DOHH2 (cell line): ENCODE measurements around the gene LIF.

ENCODE experiments used
- H3F3A ChIP-seq: fragments of 200-600 bp; sonication (generic), shearing (Covaris generic); 2 replicates; pipeline ENCODE4 v1.6.0; 2016; ENCODE audit warnings: antibody characterized with exemption, mild to moderate bottlenecking; ENCODE audit not compliant: control insufficient read depth, insufficient read depth
- H3K27ac ChIP-seq: fragments of 200-600 bp; sonication (generic); 2 replicates; pipeline ENCODE4 v1.5.1; 2014; ENCODE audit warnings: low read depth, mild to moderate bottlenecking, low read length, moderate library complexity
- H3K27me3 ChIP-seq: fragments of 200-600 bp; sonication (generic); 2 replicates; pipeline ENCODE4 v1.6.1; 2014; ENCODE audit warnings: mild to moderate bottlenecking, low read length, mixed read lengths; ENCODE audit not compliant: control insufficient read depth
- H3K36me3 ChIP-seq: fragments of 200-600 bp; sonication (generic); 2 replicates; pipeline ENCODE4 v1.6.1; 2014; ENCODE audit warnings: mild to moderate bottlenecking, low read length, moderate library complexity, mixed read lengths; ENCODE audit not compliant: control insufficient read depth
- H3K4me1 ChIP-seq: fragments of 200-600 bp; sonication (generic); 2 replicates; pipeline ENCODE4 v1.6.1; 2014; ENCODE audit warnings: mild to moderate bottlenecking, low read length, mixed read lengths; ENCODE audit not compliant: control insufficient read depth
- H3K4me2 ChIP-seq: fragments of 200-600 bp; sonication (generic); 2 replicates; pipeline ENCODE4 v1.6.0; 2014; ENCODE audit warnings: mild to moderate bottlenecking, low read length, moderate library complexity
- H3K4me3 ChIP-seq: fragments of 200-600 bp; sonication (generic); 2 replicates; pipeline ENCODE4 v1.5.1; 2014; ENCODE audit warnings: mild to moderate bottlenecking, low read length, mixed read lengths
- H3K79me2 ChIP-seq: fragments of 200-600 bp; sonication (generic); 2 replicates; pipeline ENCODE4 v1.6.1; 2014; ENCODE audit warnings: mild to moderate bottlenecking, low read length, mixed read lengths; ENCODE audit not compliant: control insufficient read depth
- H3K9me2 ChIP-seq: fragments of 200-600 bp; sonication (generic); replicated peaks from 2 replicates; pipeline ENCODE4 v1.6.1; 2014; ENCODE audit warnings: mild to moderate bottlenecking, low read length, mixed read lengths; ENCODE audit not compliant: control insufficient read depth
- H3K9me3 ChIP-seq: fragments of 200-600 bp; sonication (generic); 2 replicates; pipeline ENCODE4 v1.6.1; 2014; ENCODE audit warnings: antibody characterized with exemption, low read length, mixed read lengths; ENCODE audit not compliant: control insufficient read depth, insufficient read depth
- H4K20me1 ChIP-seq: fragments of 200-600 bp; sonication (generic); 2 replicates; pipeline ENCODE4 v1.6.0; 2014; ENCODE audit warnings: low read depth, mild to moderate bottlenecking, antibody characterized with exemption, low read length, moderate library complexity; ENCODE audit not compliant: control insufficient read depth, insufficient read depth
- EZH2phosphoT487 ChIP-seq: fragments of 200-600 bp; sonication (generic); IDR thresholded peaks from 2 replicates; pipeline ENCODE4 v1.6.1; 2017; ENCODE audit warnings: borderline replicate concordance, mild to moderate bottlenecking, antibody characterized with exemption, low read length, moderate library complexity, mixed read lengths
- TF ChIP-seq, protein P1 (sequence below): fragments of 200-600 bp; sonication (generic); IDR thresholded peaks from one replicate; pipeline ENCODE4 v1.5.1; 2014; ENCODE audit warnings: antibody characterized with exemption, mild to moderate bottlenecking, low read depth, low read length; ENCODE audit not compliant: poor library complexity, severe bottlenecking

Gene LIF

DNA sequence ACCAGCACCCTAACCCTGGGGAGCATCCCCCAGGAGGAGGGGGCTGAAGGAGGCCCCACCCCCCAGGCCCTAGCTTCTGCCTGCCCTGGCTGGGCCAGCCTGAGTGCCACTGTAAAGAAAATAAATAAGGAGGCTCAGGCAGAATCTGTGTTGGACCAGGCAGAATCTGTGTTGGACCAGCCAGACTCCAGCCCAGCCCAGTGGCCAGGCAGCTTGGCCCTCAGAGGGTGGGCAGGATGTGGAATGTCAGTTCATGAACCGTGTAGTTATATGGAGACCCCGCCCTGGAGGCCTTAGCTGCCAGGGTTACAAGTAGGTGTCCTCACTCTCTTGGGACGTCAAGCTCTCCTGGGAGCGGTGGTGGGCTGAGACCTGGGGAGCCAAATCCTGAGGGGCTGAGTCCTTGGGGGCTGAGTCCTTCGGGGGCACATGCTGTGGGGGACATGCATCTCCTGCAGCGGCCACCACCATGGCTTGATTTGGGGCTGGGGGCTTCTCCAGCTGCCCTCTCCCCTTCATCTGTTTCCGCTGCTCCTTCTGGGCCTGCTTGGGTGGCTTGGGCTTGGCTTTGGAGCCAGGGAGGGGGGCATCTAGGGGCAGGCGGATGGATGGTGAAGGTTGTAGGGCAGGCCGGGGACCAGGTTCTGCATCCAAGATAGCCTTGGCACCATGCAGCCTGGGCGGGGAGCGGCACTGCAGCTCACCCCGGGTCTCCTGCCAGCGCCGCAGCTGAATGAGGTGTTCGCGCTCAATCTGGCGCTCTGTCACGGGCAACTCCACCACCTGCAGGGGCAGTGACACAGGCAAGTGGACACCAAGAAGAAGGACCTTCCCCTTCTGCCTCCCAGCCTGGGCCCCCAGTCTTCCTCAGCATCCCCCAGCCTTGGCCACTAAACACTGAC is 45.8 kb upstream of the LIF start:
- Histone ChIP-seq H3K27ac (no peak overlapping the region), H3K79me2 (no peaks in the 10 kb centered on the region), H3F3A (peaks cover 8% of the 10 kb centered on the region; the same call in 1 of the 2 replicates), H3K4me1 (peaks cover 34% of the 10 kb centered on the region), H3K4me2 (no peak overlapping the region), H3K27me3 (no peaks in the 10 kb centered on the region), H3K9me3 (no peaks in the 10 kb centered on the region), H3K4me3 (no peak overlapping the region), H4K20me1 (no peaks in the 10 kb centered on the region), H3K9me2 (no peaks in the 10 kb centered on the region), H3K36me3 (no peaks in the 10 kb centered on the region)
- TF ChIP-seq EZH2phosphoT487, result no peak
- TF ChIP-seq, protein P1, sequence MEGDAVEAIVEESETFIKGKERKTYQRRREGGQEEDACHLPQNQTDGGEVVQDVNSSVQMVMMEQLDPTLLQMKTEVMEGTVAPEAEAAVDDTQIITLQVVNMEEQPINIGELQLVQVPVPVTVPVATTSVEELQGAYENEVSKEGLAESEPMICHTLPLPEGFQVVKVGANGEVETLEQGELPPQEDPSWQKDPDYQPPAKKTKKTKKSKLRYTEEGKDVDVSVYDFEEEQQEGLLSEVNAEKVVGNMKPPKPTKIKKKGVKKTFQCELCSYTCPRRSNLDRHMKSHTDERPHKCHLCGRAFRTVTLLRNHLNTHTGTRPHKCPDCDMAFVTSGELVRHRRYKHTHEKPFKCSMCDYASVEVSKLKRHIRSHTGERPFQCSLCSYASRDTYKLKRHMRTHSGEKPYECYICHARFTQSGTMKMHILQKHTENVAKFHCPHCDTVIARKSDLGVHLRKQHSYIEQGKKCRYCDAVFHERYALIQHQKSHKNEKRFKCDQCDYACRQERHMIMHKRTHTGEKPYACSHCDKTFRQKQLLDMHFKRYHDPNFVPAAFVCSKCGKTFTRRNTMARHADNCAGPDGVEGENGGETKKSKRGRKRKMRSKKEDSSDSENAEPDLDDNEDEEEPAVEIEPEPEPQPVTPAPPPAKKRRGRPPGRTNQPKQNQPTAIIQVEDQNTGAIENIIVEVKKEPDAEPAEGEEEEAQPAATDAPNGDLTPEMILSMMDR, result no peak

DNA sequence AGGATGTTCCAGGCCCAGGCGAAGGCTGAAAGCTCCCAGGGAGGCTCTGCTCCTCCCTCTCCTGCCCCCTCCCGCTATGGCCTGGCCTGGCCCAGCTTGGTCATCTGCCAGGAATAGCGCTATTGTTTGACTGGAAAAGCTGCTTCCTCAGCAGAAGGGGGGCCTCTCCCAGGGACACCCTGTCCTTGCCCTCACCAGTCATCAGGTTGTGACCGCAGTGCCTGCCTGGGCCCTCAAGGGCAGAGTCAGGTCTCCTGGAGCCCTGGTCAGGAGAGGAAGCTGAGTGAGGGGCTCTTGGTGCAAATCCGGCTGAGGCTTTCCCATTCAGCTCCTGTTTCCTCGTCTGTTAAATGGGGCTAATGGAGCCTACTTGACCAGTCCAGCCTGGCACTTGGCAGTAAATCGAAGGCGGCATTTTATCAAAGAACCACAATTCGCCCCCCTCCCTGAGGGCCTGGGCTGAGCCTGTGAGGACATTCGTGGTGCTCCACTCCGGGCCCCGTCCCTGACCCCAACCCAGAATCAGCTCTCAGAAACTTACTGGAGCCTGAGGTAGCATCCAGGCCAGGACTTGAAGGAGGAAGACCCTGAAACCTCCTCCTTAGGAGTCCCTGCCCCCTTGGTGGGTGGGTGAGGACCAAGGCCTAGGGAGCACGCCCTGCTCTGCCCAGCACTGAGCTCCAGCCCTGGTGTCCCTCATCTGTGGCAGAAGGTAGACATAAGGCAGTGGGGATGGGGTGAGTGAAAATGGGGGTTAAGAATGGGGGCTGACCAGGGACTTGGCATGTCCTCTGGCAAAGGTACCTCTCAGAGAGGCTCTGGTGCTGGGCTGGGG is 44.7 kb upstream of the LIF start:
- Histone ChIP-seq H3K9me2 (no peaks in the 10 kb centered on the region), H3K9me3 (no peaks in the 10 kb centered on the region), H3K4me3 (no peak overlapping the region), H3K27me3 (no peaks in the 10 kb centered on the region), H3K27ac (no peak overlapping the region), H3K4me2 (no peak overlapping the region), H3F3A (peaks cover 8% of the 10 kb centered on the region; the same call in 1 of the 2 replicates), H3K4me1 (peaks cover 34% of the 10 kb centered on the region), H3K36me3 (no peaks in the 10 kb centered on the region), H4K20me1 (peaks cover 3% of the 10 kb centered on the region; the same call in 1 of the 2 replicates), H3K79me2 (no peaks in the 10 kb centered on the region)
- TF ChIP-seq, protein P1, result no peak
- no peak for TF ChIP-seq EZH2phosphoT487

DNA sequence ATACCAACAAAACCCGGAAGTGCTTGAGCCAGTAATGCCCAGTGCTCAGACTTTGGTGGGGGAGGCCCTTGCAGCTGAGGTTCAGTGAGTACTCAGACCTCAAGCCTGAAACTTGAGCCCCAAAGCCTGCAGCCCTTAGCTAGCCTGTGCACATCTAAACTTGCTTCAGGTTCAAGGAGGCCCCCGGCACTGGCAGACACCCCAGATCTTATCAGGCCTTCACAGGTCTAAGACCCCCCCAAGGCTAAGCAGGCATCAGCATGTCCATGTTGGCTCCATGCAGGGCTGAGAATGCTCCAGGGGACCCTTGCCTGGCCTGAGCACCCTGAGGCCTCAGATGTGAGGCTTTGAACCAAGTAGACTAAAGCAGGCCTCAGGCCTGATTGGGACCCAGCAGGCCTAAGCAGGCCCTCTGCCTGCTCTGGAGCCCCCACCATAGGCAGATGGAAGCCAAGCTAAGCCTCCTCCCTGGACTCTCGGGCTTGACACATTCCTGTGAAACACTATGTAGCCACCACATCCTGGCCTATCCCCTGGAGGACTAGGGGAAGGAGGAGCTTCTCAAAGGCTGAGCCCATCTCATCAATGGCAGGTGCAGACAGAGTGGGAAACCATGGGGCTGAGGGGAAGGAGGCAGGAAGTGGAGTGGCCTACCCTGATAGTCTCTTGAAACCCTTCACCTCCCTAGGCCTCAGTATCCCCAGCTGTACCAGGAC is 43.9 kb upstream of the LIF start:
- no peak overlapping the region for H3K4me3 ChIP-seq
- H3K27ac ChIP-seq, result peak overlapping the region; percentile 12
- peaks cover 3% of the 10 kb centered on the region; the same call in 1 of the 2 replicates for H4K20me1 ChIP-seq
- H3K4me2 ChIP-seq, result peak overlapping the region; percentile 83
- H3K9me3 ChIP-seq, result no peaks in the 10 kb centered on the region
- no peaks in the 10 kb centered on the region for H3K27me3 ChIP-seq
- peaks cover 34% of the 10 kb centered on the region for H3K4me1 ChIP-seq
- H3K9me2 ChIP-seq, result no peaks in the 10 kb centered on the region
- peaks cover 8% of the 10 kb centered on the region; the same call in 1 of the 2 replicates for H3F3A ChIP-seq
- H3K36me3 ChIP-seq, result no peaks in the 10 kb centered on the region
- no peaks in the 10 kb centered on the region for H3K79me2 ChIP-seq
- TF ChIP-seq, protein P1, result no peak
